Activated CD4-positive, alpha-beta memory T cell treated with anti-CD3 and anti-CD28 coated beads, Interleukin-2, amount 10 ng/mL, durations not matched to agents 7 days and 5 days (primary cell): ENCODE data around the gene TTC4. TPM values are rescaled to one million over a fixed set of nuclear protein-coding genes. Genes with fewer than 3 reads are reported as not detected.

Experiments
- CTCF ChIA-PET: fragments of 350-600 bp; sonication (Branson Sonifier 250); formaldehyde crosslinking; loops from one replicate; lab custom pipeline; 2021; ENCODE audit warnings: antibody characterized with exemption, inconsistent platforms; lab: Charles Lee
- POLR2A ChIA-PET: fragments of 350-600 bp; sonication (Branson Sonifier 250); formaldehyde crosslinking; loops from one replicate; lab custom pipeline; 2021; ENCODE audit warnings: antibody characterized with exemption; lab: Charles Lee
- DNase-seq: peaks from one replicate; pipeline ENCODE4 v3.0.0-alpha.2; 2020
- H3K27ac Mint-ChIP-seq: one replicate; pipeline ENCODE4 v1.8.0; 2021; ENCODE audit warnings: mild to moderate bottlenecking, mixed read lengths
- H3K27me3 Mint-ChIP-seq: one replicate; pipeline ENCODE4 v1.8.0; 2021; ENCODE audit warnings: mixed read lengths
- H3K36me3 Mint-ChIP-seq: one replicate; pipeline ENCODE4 v1.8.0; 2021; ENCODE audit warnings: low read depth, mixed read lengths
- H3K4me1 Mint-ChIP-seq: one replicate; pipeline ENCODE4 v1.8.0; 2021; ENCODE audit warnings: mixed read lengths
- H3K4me3 Mint-ChIP-seq: one replicate; pipeline ENCODE4 v1.8.0; 2021; ENCODE audit warnings: mild to moderate bottlenecking, mixed read lengths
- H3K9me3 Mint-ChIP-seq: one replicate; pipeline ENCODE4 v1.8.0; 2021; ENCODE audit warnings: mixed read lengths
- total RNA-seq, 2 experiments: library from RNA; stranded (reverse); gene quantifications; one replicate each; pipeline ENCODE4 v1.2.3, GENCODE V29; 2021

Gene TTC4
- total RNA-seq, 2 experiments from 2014 or later = 17.6 to 20.6 TPM

DNA sequence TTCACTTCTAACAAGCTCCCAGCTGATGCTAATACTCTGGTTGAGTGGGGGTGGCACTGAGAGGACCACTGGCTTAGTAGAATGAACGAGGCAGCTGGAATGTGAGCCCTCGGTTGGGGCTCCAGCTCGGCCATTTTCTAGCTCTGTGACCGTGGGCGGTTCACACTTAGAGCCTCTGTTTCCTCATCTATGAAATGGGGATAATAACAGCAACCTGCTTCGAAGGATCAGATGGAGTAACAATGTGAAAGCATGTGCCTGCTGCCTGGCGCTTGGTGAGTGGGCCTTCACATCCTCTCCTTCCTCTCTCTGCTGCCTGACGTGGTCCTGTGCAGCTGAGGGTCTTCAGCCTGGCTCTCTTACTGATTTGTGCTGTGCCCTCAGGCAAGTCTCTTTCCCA lies 20.9 kb upstream of the TTC4 start:
- Mint-ChIP-seq H3K4me3 (no peak overlapping the region), H3K27me3 (peaks cover 8% of the 10 kb centered on the region), H3K9me3 (no peaks in the 10 kb centered on the region), H3K4me1 (no peaks in the 10 kb centered on the region), H3K27ac (no peak overlapping the region), H3K36me3 (no peaks in the 10 kb centered on the region)
- ChIA-PET POLR2A (no interaction called here), CTCF (interaction anchor here (0.6 kb wide), 1 partner anchor 25 kb away, joined by 4 read pairs; no protein-coding TSS in a partner anchor)
- no peak for DNase-seq

DNA sequence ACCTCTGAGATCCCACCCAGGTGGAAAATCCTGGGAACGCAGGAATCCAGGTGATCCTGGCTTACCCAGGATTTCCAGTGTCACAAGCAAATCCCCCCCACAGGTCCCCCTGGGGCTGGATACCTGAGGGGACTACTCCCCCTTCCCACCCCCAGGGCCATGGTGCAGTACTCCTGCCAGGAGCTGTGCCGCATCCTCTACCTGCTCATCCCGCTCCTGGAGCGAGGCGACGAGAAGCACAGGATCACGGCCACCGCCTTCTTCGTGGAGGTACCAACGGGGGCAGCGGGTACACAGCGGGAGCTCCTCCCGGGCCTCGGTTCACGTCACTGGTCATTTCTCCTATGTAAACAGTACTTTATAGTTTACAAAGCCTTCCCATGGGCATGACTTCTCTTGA lies 20.4 kb upstream of the TTC4 start:
- ChIA-PET CTCF (no interaction called here), POLR2A (no interaction called here)
- Mint-ChIP-seq H3K9me3 (no peaks in the 10 kb centered on the region), H3K27ac (no peak overlapping the region), H3K4me1 (no peaks in the 10 kb centered on the region), H3K27me3 (peaks cover 8% of the 10 kb centered on the region), H3K4me3 (no peak overlapping the region), H3K36me3 (no peaks in the 10 kb centered on the region)
- DNase-seq = no peak

DNA sequence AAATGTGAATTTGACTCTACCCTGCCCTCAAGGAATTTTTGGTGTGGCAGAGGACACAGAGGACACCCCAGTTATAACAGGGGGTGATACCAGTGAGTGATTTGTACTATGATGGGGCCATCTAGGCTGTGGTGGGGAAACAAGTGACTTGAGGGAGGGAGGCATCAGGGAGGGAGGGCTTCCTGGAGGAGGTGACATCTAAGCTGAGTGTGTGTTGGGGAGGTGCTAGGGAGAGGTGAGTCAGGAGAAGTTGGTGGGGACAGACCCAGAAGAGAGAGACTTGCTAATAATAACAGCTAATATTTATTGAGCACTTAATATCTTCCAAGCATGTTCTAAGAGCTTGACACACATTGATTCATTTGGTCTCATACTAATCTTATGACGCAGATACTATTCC lies 19.9 kb upstream of the TTC4 start:
- Mint-ChIP-seq H3K9me3 (no peaks in the 10 kb centered on the region), H3K36me3 (no peaks in the 10 kb centered on the region), H3K27me3 (peaks cover 8% of the 10 kb centered on the region), H3K4me3 (no peak overlapping the region), H3K27ac (no peak overlapping the region), H3K4me1 (no peaks in the 10 kb centered on the region)
- no peak for DNase-seq
- ChIA-PET POLR2A (interaction anchor here (0.7 kb wide), 1 partner anchor 281 kb away, joined by 3 read pairs; no protein-coding TSS in a partner anchor), CTCF (no interaction called here)

DNA sequence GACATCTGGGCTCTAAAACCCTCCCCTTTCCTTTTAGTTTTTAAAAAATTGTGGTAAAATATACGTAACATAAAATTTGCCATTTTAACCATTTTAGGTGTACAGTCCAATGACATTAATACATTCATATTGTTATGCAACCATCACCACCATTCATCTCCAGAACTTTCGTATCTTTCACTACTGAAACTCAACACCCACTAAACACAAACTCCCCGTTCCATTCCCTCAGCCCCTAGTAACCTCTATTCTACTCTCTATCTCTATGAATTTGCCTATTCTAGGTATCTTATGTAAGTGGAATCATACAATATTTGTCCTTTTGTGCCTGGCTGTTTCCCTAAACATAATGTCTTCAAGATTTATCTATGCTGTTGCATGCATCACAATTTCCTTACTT lies 19.4 kb upstream of the TTC4 start:
- Mint-ChIP-seq H3K4me3 (no peak overlapping the region), H3K4me1 (no peaks in the 10 kb centered on the region), H3K36me3 (no peaks in the 10 kb centered on the region), H3K27ac (no peak overlapping the region), H3K27me3 (peaks cover 8% of the 10 kb centered on the region), H3K9me3 (no peaks in the 10 kb centered on the region)
- POLR2A ChIA-PET = interaction anchor here (0.7 kb wide), 1 partner anchor 281 kb away, joined by 3 read pairs; no protein-coding TSS in a partner anchor
- no peak for DNase-seq
- CTCF ChIA-PET = no interaction called here

DNA sequence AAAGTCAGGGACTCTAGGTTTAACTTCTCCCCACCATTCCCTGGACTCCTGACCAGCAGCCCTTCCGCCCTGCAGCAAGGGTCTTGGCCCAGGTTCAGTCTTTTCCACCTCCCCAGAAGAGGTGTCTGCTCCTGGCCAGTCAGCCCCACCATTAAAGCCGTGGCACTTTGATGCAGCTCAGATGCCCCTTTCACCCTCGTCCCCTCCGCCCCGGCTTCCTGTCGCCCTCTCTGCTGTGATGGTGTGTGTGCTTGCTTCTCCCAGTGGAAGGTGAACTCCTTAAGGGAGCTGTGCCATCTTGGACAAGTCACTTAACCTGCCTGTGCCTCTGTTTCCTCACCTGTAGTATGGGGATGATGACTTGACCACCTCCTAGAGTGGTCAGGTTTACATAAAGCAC lies 17.8 kb upstream of the TTC4 start:
- Mint-ChIP-seq H3K4me1 (no peaks in the 10 kb centered on the region), H3K27ac (no peak overlapping the region), H3K4me3 (no peak overlapping the region), H3K9me3 (no peaks in the 10 kb centered on the region), H3K27me3 (peaks cover 8% of the 10 kb centered on the region), H3K36me3 (no peaks in the 10 kb centered on the region)
- CTCF ChIA-PET = no interaction called here
- POLR2A ChIA-PET = no interaction called here
- no peak for DNase-seq

DNA sequence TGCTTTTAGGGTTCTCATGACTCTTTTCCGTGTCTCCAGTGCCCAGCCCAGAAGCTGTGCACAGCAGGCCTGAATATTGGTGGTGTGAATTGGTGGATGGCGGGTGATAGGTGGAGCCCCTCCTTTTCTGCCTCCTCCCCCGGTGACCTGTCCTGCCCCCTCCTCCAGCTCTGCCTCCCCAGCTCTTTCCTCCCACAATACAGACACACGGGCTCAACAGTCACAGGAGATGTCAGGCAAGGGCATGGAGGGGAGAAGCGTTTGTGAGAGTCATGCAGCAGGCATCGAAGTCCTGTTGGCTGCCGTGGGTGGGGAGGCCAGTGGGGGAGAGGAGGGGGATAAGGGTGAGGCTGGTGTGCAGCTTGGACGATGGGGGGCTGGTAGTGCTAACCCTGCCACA lies 17.3 kb upstream of the TTC4 start:
- CTCF ChIA-PET = no interaction called here
- Mint-ChIP-seq H3K4me1 (no peaks in the 10 kb centered on the region), H3K4me3 (no peak overlapping the region), H3K36me3 (no peaks in the 10 kb centered on the region), H3K9me3 (no peaks in the 10 kb centered on the region), H3K27ac (no peak overlapping the region), H3K27me3 (peaks cover 5% of the 10 kb centered on the region)
- POLR2A ChIA-PET = no interaction called here
- DNase-seq = no peak

DNA sequence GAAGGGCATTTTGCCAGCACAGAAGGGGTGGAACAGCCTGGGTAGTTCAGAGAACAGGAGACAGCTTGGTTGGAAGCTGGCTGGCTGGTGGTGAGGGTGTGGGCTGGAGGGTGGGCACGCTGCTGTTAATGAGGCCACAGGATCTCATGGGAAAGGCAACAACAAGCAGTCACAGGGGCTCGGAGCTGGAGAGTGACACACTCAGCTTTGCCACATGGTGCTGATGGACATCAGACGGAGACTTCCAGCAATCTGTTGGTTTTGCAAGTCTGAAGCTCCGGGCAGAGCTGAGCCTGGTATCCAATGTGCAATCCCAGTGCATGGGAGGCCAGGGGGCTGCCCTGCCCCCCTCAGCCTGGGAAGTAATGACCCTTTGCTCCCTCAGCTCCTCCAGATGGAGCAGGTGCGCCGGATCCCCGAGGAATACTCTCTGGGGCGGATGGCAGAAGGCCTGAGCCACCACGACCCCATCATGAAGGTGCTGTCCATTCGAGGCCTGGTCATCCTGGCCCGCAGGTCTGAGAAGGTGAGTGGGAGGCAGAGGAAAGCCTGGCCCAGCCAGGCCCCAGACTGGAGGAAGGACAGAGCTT lies 15.6 kb upstream of the TTC4 start:
- no peak overlapping the region for H3K27ac Mint-ChIP-seq
- no peaks in the 10 kb centered on the region for H3K4me1 Mint-ChIP-seq
- peaks cover 6% of the 10 kb centered on the region for H3K27me3 Mint-ChIP-seq
- CTCF ChIA-PET = interaction anchor here (1.3 kb wide), 1 partner anchor 245 kb away, joined by 3 read pairs; no protein-coding TSS in a partner anchor
- DNase-seq = no peak
- POLR2A ChIA-PET = interaction anchor here (1.2 kb wide), 1 partner anchor 16 kb away, joined by 3 read pairs; no protein-coding TSS in a partner anchor
- H3K4me3 Mint-ChIP-seq = no peak overlapping the region
- no peaks in the 10 kb centered on the region for H3K36me3 Mint-ChIP-seq
- no peaks in the 10 kb centered on the region for H3K9me3 Mint-ChIP-seq

DNA sequence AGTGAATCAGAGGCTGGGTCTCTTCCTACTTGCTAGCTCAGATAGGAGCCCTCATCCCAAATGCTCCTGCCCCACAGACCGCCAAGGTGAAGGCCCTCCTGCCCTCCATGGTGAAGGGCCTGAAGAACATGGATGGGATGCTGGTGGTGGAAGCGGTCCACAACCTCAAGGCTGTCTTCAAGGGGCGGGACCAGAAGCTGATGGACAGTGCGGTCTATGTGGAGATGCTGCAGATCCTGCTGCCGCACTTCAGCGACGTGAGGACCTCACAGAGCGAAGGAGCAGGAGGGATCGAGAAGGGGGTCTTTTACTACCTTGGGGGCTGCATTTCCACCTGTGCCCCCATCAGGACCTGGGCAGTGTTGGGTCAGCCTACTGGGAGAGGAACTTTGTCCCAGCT lies 14.6 kb upstream of the TTC4 start:
- Mint-ChIP-seq H3K9me3 (no peaks in the 10 kb centered on the region), H3K27ac (no peak overlapping the region), H3K27me3 (peaks cover 2% of the 10 kb centered on the region), H3K4me3 (no peak overlapping the region), H3K36me3 (no peaks in the 10 kb centered on the region), H3K4me1 (no peaks in the 10 kb centered on the region)
- no peak for DNase-seq
- CTCF ChIA-PET = interaction anchor here (1.3 kb wide), 1 partner anchor 244 kb away, joined by 3 read pairs; no protein-coding TSS in a partner anchor
- POLR2A ChIA-PET = interaction anchor here (0.8 to 1.2 kb wide), 2 partner anchors 15 to 49 kb away, joined by 3 read pairs; no protein-coding TSS in a partner anchor

DNA sequence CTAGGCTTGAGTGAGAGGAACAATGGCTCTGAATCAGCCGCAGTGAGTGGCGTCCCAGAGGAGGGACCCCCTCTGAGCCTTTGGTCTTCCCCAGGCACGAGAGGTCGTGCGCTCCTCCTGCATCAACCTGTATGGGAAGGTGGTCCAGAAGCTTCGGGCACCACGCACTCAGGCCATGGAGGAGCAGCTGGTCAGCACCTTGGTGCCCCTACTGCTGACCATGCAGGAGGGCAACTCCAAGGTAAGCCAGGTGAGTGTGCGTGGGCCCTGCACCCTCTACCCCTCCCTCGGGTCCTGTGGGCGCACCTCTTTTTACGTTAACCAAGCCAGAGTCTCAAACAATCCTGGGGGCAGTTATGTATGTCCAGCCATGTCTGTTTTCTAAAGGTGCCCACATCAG lies 13.7 kb upstream of the TTC4 start:
- H3K4me3 Mint-ChIP-seq = no peak overlapping the region
- CTCF ChIA-PET = no interaction called here
- peaks cover 2% of the 10 kb centered on the region for H3K27me3 Mint-ChIP-seq
- no peaks in the 10 kb centered on the region for H3K36me3 Mint-ChIP-seq
- no peak for DNase-seq
- no peak overlapping the region for H3K27ac Mint-ChIP-seq
- H3K4me1 Mint-ChIP-seq = no peaks in the 10 kb centered on the region
- no peaks in the 10 kb centered on the region for H3K9me3 Mint-ChIP-seq
- POLR2A ChIA-PET = no interaction called here

DNA sequence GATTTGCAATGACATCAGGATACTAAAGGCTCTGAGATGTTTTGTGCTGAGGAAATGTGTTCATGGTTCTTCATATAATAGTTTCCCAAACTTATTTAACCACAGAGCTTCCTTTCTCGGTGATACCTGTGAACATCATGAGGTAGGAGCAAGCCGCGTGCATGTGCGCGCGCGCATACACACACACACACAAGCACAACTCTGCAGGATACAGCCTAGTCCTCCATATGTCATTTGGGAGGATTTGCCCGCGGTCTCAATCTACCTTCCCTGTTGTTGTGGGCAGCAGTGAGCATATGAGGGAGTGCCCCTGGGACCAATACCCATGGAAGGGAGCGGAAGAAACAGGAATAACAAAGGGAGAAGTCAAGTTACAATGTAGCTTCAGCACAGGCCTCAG lies 12.2 kb upstream of the TTC4 start:
- no peak overlapping the region for H3K27ac Mint-ChIP-seq
- DNase-seq = no peak
- no peaks in the 10 kb centered on the region for H3K9me3 Mint-ChIP-seq
- H3K27me3 Mint-ChIP-seq = peaks cover 6% of the 10 kb centered on the region
- no peak overlapping the region for H3K4me3 Mint-ChIP-seq
- POLR2A ChIA-PET = no interaction called here
- CTCF ChIA-PET = interaction anchor here (1.5 kb wide), 1 partner anchor 12 kb away, joined by 3 read pairs; the partner anchor contains the start of gene TTC4
- no peaks in the 10 kb centered on the region for H3K4me1 Mint-ChIP-seq
- H3K36me3 Mint-ChIP-seq = no peaks in the 10 kb centered on the region

DNA sequence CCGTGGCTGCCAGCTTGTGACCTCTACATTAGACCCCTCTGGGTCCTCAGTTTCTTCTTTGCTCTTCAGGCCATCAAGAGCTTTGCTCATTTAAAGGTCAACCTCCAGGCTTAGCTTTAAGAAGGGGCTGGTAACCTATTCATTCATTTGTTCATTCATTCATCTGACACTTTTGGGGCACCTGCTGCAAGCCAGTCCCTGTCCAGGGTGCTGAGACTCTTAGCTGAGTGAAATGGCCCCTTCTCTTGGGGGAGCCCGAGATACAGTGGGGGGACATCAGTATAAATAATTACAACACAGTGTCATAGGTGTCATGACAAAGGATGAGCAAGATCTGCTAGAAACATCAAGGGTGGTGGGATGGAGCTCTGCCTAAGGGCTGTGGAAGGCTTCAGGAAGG lies 10.5 kb upstream of the TTC4 start:
- ChIA-PET CTCF (interaction anchor here (1.4 kb wide), 1 partner anchor 33 kb away, joined by 4 read pairs; no protein-coding TSS in a partner anchor), POLR2A (no interaction called here)
- H3K27me3 Mint-ChIP-seq = peaks cover 6% of the 10 kb centered on the region
- H3K9me3 Mint-ChIP-seq = no peaks in the 10 kb centered on the region
- no peak for DNase-seq
- H3K36me3 Mint-ChIP-seq = no peaks in the 10 kb centered on the region
- no peaks in the 10 kb centered on the region for H3K4me1 Mint-ChIP-seq
- no peak overlapping the region for H3K4me3 Mint-ChIP-seq
- no peak overlapping the region for H3K27ac Mint-ChIP-seq

DNA sequence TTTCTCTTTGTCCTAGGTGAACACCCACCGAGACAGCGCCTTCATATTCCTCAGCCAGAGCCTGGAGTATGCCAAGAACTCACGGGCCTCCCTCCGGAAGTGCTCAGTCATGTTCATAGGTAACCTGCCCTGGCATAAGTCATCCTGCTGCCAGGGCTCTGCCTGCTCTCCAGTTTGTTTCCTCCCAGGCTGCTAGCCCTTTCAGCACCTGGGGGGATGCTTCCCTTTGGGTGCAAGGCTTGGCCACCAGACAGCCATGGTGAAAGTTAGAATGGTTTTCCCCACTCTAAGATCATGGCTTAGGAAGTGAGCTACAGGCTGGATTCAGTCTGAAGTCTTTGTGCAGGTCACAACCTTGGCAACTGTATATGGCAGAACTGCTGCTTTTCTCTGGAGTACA lies 9.2 kb upstream of the TTC4 start:
- no peaks in the 10 kb centered on the region for H3K36me3 Mint-ChIP-seq
- POLR2A ChIA-PET = no interaction called here
- DNase-seq = no peak

DNA sequence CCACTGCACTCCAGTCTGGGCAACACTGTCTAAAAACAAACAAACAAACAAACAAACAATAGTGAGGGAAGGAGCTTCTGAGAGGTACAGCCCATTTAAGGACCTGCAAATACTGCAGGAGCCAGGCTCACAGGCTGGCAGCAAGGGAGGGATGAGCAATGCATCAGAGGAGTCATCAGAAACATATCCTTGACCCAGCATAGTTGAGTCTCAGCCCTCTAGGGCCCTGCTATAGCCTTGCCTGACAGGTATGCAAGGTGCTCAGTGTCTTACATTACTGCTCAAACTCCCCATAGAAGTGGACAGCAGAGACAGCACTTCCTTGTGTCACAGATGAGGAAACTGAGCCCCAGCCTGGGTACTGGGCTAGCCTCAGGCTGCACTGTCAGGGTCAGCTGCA lies 7.3 kb upstream of the TTC4 start:
- DNase-seq = no peak
- POLR2A ChIA-PET = no interaction called here
- Mint-ChIP-seq H3K4me3 (no peak overlapping the region), H3K27me3 (peaks cover 10% of the 10 kb centered on the region), H3K27ac (no peak overlapping the region), H3K4me1 (no peaks in the 10 kb centered on the region), H3K36me3 (no peaks in the 10 kb centered on the region), H3K9me3 (no peaks in the 10 kb centered on the region)
- CTCF ChIA-PET = no interaction called here

More for the DNA sequence above, 9.2 kb upstream of the TTC4 start:
- Mint-ChIP-seq H3K27ac (no peak overlapping the region), H3K27me3 (peaks cover 10% of the 10 kb centered on the region), H3K9me3 (no peaks in the 10 kb centered on the region), H3K4me3 (no peak overlapping the region), H3K4me1 (no peaks in the 10 kb centered on the region)
- CTCF ChIA-PET = no interaction called here
